PC-9 (cell line): Measurements from ENCODE around the gene COL20A1.

Experiments
- CTCF ChIP-seq: fragments of 200-600 bp; sonication (generic); conservative IDR thresholded peaks from 2 replicates; pipeline ENCODE4 v1.6.1; 2017; ENCODE audit warnings: mixed run types, antibody characterized with exemption, mild to moderate bottlenecking, moderate library complexity
- EZH2 ChIP-seq: fragments of 200-600 bp; sonication (generic); IDR thresholded peaks from 2 replicates; pipeline ENCODE4 v1.8.0; 2017; ENCODE audit warnings: antibody characterized with exemption, low read depth

- no peak for TF ChIP-seq CTCF
- no peak for TF ChIP-seq EZH2
These were observed 68.8 kb downstream of the COL20A1 start for GRCh38 chr20:63361519-63362435.
